Raji (cell line): ENCODE data around the gene RSRC1.

Experiments used
- POLR2A ChIP-seq: IDR thresholded peaks from 2 replicates; pipeline ENCODE4 v1.6.1; 2011; ENCODE audit warnings: low read depth, low read length, control low read depth; ENCODE audit not compliant: insufficient read depth

The RSRC1 gene

DNA sequence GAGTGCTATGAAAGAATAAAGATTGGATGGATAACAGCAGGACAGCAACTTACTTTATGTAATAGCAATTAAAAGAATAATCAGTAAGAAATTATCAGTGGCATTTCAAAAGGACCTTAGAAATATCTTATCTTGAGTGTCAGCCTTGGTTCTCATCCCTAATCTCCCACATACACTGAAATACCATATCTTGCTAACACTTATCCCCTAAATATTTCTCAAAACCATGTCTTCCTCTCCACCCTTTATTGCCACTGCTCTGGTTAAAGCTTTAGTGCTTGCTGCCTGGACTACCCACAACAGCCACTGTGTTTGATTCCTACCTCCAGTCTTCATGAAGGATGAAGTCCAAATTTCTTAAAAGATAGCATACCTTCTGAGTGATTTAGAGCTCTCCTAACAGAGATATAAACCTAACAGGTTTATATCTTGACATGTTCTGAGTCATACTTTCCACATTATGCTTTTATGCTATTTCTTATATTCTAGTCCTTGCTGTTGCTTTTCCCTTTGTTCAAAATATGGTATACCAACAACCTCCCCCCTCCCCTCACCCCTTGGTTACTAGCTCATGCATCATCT is 202.8 kb downstream of the RSRC1 start:
- no peak for TF ChIP-seq POLR2A

DNA sequence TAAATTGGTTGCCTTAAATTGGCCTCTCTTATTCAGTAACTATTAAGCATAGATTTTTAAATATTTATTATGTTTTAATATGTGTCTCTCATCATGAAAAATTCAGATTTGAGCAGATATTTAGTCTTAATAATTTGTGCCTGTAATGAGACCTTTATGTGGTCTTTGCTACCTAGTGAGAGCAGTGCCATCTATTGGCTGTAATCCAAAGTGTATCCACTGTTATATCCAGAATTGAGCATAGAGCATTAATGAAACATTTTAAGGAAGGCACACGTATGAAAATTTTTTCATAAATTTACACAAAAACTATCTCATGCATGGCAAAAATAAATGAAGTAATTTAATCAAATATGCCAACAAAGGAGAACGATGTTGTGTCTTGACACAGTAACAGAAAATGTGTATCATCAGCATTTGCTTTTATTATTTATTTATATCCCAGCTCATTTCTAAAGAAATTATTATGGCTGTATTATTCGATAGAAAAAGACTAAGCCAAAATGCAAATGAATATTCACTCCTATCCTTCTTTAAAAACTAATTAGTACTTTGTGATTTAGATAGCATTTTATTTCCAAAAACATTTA is 203.5 kb downstream of the RSRC1 start:
- no peak for TF ChIP-seq POLR2A

DNA sequence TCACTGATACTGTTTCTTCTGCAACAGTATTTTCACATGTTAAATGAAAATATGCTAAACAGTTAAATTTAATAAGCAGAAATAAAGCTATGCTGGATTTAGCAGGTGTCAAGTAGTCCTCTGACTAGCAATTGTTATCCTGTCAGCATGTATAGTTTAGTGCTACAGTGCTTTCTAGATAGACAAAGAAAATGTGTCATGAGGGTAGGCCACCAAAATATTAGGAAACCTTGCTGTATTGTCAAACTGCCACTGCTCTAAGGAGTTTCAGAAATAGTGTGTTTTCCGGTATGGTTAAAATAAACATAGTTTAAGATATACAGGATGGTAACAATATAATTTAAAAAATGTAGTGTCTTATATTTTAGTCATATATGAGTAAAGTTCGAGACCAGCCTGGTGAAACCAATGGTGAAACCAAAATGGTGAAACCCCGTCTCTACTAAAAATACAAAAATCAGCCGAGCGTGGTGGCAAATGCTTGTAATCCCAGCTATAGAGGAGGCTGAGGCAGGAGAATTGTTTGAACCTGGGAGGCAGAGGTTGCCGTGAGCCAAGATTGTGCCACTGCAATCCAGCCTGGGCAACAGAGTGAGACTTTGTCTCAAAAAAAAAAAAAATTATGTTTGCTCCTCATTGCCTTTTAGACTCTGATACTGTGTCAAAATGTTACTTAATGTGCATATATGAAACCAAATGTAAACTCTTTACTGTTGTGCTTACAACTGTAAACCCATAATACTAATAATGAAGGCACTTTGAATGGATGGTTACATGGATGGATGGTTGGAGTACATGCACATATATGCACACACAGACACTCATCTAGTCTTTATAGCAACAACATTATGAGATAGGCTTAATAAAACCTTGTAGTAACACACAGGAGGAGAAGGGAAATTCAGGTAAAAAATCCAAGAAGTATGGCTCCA is 204.8 kb downstream of the RSRC1 start:
- no peak for TF ChIP-seq POLR2A

DNA sequence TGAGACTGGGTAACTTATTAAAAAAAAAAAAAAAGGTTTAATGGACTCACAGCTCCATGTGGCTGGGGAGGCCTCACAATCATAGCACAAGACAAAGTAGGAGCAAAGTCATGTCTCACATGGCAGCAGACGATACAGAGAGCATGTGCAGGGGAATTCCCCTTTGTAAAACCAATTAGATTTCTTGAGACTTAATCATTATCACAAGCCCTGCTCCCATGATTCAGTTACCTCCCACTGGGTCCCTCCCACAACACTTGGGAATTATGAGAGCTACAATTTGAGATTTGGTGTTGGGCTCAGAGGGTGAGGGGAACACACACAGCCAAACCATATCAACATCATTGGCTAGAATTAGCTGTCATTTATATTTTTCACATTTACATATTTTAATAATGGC is 221.0 kb downstream of the RSRC1 start:
- TF ChIP-seq POLR2A, result no peak

DNA sequence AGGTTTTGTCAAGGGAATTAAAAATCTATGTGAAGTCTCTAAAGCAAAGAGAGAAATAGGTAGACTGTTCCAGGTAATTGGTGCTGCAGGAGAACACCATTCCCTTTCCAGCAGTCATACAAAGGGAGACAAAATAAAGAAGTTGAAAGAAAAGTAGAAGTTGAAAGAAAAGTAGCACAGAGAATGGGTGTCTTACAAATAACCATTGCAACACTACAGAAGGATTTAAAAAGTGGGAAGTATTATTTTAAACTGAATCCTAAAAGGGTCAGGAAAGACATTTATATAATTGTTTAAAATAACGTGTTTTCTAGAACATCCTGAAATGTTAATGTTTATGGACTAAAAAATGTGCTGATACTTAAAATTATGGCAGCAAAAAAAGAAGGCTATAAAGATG is 223.8 kb downstream of the RSRC1 start:
- TF ChIP-seq POLR2A, result no peak

DNA sequence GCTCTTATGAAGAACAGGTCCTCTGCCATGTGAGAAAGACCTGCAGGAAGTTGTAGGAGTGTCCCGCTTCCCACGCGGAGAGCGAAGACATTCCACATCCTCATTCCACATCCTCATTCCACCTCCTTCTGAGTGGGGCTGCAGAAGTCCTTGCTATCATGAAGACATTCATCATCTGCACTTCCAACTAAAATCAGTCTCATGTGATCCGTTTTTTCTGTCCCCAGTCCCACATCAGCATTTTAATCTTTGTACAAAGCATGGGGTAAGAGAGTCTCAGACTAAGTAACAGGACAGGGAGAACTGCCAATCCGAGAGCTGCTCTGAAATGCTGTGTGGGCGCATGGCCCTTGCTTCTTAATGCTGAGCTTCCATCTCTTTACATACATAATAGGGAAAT is 227.2 kb downstream of the RSRC1 start:
- no peak for TF ChIP-seq POLR2A

DNA sequence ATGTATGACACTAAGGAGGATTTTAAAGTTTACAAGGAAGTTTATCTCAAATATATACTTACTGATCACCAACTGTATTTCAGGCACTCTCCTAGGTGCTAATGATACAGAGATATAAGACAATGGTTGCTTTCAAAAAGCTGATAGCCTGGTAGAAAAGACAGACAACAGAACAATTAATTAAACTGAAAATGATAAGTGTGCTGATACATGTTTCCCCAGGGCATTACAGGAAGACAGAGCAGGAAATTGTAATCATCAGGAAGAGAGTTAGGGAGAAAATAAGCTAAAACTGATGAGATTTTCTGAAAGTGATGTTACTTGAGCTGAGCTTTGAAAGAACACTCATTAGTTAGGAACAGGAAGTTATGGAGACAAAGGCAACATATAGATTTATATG is 229.7 kb downstream of the RSRC1 start:
- TF ChIP-seq POLR2A, result no peak

DNA sequence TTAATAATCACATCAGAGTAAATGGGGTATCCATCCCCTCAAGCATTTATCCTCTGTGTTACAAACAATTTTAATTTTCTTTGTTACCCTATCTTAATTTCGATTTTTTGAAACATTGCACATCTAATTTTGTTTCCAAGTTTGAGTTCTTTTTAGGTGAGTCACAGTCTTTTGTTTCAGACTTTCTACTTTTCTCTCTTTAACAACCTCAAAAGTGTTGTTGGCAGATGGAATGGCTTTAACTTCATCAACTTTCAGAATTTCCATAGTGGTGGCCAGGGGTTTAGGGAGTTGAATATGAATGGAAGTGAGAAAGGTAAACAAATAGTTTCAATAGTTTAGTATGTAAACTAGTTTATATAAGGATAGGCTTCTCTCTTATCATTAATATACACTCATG is 238.1 kb downstream of the RSRC1 start:
- TF ChIP-seq POLR2A, result no peak

DNA sequence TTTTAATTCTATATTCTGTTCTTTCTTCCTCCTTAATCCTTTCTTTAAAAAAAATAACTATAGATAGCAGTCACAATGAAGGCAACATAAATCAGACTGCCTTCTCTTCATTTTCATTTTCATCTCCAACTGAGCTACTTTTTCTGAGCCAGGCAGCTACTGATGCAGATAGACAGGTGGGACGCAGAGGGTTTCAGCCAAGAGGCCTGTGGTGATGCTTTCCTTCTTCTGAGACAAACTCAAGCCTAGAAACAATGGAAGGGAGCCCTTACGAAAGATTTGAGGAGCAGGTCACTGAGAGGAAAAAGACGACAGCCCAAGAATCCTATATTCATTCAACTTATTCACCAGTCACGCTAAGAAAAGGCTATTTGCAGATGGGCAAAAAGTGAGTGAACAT is 241.1 kb downstream of the RSRC1 start:
- TF ChIP-seq POLR2A, result no peak

DNA sequence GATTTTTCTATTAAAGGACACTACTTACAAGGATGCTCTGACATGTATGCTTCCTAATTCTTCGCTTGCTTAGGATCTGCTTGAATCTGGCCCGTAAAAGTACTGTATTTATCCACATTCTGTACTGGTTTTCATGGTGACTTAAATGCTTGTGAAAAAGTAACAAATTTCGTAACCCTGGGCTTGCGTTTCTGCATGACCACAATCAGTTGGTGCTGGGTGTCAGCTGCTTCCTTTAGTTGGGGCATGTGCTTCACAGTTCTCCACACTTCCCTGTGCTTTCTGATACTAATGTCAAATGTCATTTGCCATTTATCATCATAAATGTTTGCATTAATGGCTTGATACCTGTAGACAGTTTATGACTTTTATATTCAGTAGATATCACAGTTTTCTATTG is 242.7 kb downstream of the RSRC1 start:
- TF ChIP-seq POLR2A, result no peak

DNA sequence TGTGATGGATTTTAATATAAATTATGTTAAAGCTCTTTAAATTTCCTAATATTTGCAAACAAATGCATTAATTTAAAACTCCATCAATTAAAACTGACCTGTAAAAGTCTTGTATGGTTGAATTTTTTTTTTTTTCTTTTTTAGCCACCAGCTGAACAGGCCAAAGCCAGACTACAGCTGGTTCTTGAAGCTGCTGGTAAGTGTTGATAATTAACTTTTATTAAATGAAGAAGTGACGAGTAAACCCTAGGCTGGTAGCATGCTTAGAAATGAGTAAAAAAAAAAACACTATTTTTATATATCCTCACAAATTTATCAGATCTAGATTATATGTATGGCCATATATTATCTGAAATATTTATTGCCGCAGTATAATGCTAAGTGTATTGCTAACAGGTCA is 244.8 kb downstream of the RSRC1 start:
- TF ChIP-seq POLR2A, result no peak

DNA sequence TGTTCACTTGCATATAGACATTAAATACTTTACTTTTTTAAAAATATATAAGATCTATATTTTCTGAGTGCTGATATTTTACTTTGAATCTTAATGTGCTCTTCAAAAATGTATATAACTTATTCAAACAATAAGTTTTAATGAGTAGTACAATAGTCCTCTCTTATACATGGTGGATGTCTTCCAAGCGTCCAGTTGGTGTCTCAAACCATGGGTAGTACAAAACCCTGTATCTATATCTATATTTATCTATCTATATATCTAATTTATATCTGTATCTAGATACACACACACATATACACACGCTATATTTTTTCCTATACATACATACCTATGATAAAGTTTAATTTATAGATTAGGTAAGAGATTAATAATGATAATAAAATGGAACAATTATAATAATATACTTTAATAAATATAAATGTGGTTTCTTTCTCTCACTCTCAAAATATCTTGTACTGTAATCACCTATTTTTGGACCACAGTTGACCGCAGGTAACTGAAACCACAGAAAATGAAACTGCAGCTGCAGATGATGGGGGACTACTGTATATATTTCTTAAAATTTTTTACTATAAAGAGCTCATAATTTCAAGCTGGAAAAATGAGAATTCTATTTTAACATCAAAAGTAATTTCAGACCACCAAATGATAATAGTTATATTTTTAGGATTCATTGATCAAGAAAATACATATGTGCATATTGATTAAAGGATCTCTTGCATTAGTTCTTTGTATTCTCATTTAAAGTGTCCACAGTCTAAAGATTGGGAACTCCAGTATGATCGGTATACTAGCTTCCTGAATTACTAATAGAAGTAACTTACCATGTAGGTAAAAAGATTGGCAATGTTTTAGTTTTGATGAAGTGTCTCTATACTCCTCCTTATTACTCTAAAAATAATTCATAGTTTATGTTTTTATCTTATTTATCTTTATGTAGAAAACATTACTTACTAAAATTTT is 246.0 kb downstream of the RSRC1 start:
- no peak for TF ChIP-seq POLR2A

DNA sequence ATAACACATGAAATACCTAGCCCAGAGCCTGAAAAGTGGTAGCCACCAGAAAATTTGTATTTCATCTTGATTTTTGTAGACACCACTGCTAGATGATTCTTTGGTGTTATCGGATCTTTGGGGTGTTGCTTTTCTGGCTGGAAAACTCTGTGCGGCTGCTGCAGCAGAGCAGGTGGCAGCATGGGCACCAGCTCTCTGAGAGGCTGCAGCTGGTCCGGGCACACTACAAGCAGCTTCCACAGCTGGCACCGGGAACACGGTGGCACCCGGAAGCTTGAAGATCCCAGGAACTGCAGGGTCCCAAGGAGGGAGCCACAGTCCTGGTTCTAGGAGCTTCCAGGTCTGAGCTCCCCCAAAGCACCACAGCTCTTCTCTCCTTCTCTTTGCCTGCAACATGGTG is 249.4 kb downstream of the RSRC1 start:
- TF ChIP-seq POLR2A, result no peak

DNA sequence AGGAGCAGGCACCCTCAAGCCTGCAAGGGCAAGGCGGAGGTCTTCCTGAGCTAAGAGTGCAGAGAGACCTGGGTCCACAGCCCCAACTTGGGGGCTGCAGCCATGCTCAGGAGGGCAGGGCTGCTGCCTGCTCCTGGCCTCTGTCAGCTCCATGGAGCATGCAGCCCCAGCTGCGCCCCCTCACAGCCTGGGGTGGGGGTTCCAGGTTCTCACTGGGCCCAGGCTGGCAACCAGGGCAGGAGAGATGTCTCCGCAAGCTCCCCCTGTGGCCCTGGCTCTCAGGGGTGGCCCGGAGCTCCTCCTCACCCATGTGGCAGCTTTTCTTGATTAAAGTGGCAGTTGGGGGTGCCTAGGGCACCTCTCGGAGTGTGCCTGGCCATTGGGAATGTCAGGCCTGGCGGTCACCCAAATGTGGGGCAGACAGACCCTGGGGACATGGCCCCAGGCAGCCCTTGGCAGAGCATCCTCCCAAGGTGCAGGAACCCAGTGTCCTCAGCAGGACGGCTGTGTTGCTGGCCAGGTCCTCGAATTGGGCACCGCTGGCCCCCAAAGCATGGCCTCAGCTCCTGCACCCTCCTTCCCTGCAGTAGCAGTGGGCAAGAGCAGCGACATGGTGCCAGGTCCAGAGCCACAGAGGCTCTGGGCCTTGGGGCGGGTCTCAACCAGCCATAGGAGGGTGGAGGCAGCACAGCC is 251.0 kb downstream of the RSRC1 start:
- TF ChIP-seq POLR2A, result no peak
